Measurements from ENCODE around the gene MATN4.

DNA sequence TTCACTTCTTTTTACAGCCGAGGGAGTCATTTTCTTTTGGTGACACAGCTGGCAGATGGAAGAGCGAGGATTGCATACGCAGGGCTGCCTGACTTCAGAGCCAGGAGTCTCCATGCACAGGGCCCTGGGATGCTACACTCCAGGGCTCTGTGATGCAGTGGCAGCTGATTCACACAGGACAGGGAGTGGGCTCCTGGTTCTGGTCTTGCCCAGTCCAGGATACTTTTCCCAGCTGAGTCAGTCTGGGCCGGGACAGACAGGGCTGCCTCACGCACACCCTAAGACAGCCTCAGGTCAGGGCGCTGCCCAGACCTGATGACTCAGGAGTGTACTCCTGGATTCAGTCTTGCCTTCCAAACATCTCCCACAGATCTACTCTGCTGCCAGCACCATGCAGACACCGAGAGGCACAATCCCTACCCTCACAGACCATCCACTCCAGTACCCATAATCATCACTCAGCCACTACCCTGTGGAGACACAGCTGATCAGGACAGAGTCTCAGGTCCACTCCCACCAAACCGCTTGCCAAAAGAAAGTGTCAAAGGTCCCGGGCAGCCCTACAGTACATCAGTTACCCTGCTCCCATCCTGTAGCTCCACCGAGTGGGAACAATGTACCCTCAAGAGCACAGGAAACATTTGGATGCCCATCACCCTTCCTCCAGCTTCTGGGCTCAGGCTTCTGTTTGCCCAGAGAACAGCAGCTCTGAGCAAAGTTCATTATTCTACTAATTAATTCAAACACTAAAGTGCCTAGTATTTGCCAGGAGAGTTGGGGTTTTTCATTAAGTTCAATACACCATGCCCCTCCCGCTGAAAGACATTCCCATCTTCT lies 28.6 kb upstream of the MATN4 start:
- TF ChIP-seq, protein P1, sequence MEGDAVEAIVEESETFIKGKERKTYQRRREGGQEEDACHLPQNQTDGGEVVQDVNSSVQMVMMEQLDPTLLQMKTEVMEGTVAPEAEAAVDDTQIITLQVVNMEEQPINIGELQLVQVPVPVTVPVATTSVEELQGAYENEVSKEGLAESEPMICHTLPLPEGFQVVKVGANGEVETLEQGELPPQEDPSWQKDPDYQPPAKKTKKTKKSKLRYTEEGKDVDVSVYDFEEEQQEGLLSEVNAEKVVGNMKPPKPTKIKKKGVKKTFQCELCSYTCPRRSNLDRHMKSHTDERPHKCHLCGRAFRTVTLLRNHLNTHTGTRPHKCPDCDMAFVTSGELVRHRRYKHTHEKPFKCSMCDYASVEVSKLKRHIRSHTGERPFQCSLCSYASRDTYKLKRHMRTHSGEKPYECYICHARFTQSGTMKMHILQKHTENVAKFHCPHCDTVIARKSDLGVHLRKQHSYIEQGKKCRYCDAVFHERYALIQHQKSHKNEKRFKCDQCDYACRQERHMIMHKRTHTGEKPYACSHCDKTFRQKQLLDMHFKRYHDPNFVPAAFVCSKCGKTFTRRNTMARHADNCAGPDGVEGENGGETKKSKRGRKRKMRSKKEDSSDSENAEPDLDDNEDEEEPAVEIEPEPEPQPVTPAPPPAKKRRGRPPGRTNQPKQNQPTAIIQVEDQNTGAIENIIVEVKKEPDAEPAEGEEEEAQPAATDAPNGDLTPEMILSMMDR (IDR thresholded peaks at IDR 0.05), result no peak
- TF ChIP-seq EZH2 (IDR thresholded peaks at IDR 0.05; ENCODE audit: borderline replicate concordance, insufficient read depth, low read depth, low read length, poor library complexity, severe bottlenecking), result no peak
